ENCODE data around the gene PTPRK.

- no peak for TF ChIP-seq SP1 (IDR thresholded peaks at IDR 0.05; ENCODE audit: low read depth, low read length)
- no peak for TF ChIP-seq TCF12 (IDR thresholded peaks at IDR 0.05; ENCODE audit: low read depth, low read length)
- TF ChIP-seq POLR2AphosphoS5 (IDR thresholded peaks at IDR 0.05; ENCODE audit: low read depth, low read length) = no peak
- TF ChIP-seq RAD21 (IDR thresholded peaks at IDR 0.05 in 1 of 2, conservative IDR thresholded peaks at IDR 0.05 in 1 of 2; ENCODE audit: low read depth in 2 of 2, low read length in 2 of 2) = no peak
- no peak for TF ChIP-seq POLR2A (IDR thresholded peaks at IDR 0.05; ENCODE audit: control extremely low read depth in 1 of 2, low read depth in 2 of 2, low read length in 2 of 2)
- no peak for TF ChIP-seq HDAC2 (IDR thresholded peaks at IDR 0.05; ENCODE audit: borderline replicate concordance in 1 of 2, low read depth in 2 of 2, low read length in 2 of 2)
- no peak for TF ChIP-seq KDM5A (IDR thresholded peaks at IDR 0.05; ENCODE audit: low read length)
Measured at GRCh38 chr6:128557081-128557480, 36.7 kb upstream of the PTPRK start.
